Raji (cell line): ENCODE results near the gene ZGRF1.

Experiments used
- POLR2A ChIP-seq: IDR thresholded peaks from 2 replicates; pipeline ENCODE4 v1.6.1; 2011; ENCODE audit warnings: low read depth, low read length, control low read depth; ENCODE audit not compliant: insufficient read depth

The ZGRF1 gene

GRCh38 chr4:112511803-112512118 is 124.9 kb downstream of the ZGRF1 start:
- no peak for TF ChIP-seq POLR2A

- no peak for TF ChIP-seq POLR2A
Measured at GRCh38 chr4:112511093-112511802, 125.5 kb downstream of the ZGRF1 start.

GRCh38 chr4:112510291-112511092 is 126.2 kb downstream of the ZGRF1 start:
- no peak for TF ChIP-seq POLR2A

GRCh38 chr4:112509243-112510141 is 127.2 kb downstream of the ZGRF1 start:
- no peak for TF ChIP-seq POLR2A

GRCh38 chr4:112508356-112508755 is 128.4 kb downstream of the ZGRF1 start:
- no peak for TF ChIP-seq POLR2A

- TF ChIP-seq POLR2A, result no peak
Measured at GRCh38 chr4:112504807-112505206, 131.9 kb downstream of the ZGRF1 start.

GRCh38 chr4:112502871-112503270 is 133.8 kb downstream of the ZGRF1 start:
- TF ChIP-seq POLR2A, result no peak

- no peak for TF ChIP-seq POLR2A
Measured at GRCh38 chr4:112492321-112492720, 144.4 kb downstream of the ZGRF1 start.
